Renal cortex interstitium (tissue), 15 donors: ENCODE data around the gene SIRPA. TPM values are rescaled to one million over a fixed set of nuclear protein-coding genes. Genes with fewer than 3 reads are reported as not detected.

ENCODE experiments used
- DNase-seq, 11 donors: peaks; one replicate each; pipeline ENCODE4 v3.0.0-alpha.2; 2013; ENCODE audit warnings: low read depth in 9 of 11, low spot score in 4 of 11; ENCODE audit errors: extremely low read depth in 1 of 11
- long read RNA-seq, 16 experiments: transcript quantifications; one replicate each; lab custom pipeline, GENCODE V29; 2026
- polyA plus RNA-seq, 3 donors: library from polyadenylated mRNA; unstranded; fragments of 120-200 nt; gene quantifications; one replicate each; pipeline ENCODE4 v1.2.1, GENCODE V29; 2013; ENCODE audit not compliant: insufficient read length in 3 of 3

Gene SIRPA
- 10 to 100 TPM; 24.4 to 28.1 (median 27.9) TPM for polyA plus RNA-seq
- long read RNA-seq, donor 1, full-length matches to known transcripts = 2 of 2 reads
- long read RNA-seq, donor 1, partial matches to known transcripts = 0 of 2 reads
- long read RNA-seq, donor 1, other reads (novel, unspliced or antisense) = 0 of 2 reads
- long read RNA-seq, donor 2, partial matches to known transcripts = 0 of 4 reads
- long read RNA-seq, donor 2, other reads (novel, unspliced or antisense) = 0 of 4 reads
- long read RNA-seq, donor 3, full-length matches to known transcripts = 4 of 4 reads
- long read RNA-seq, donor 3, partial matches to known transcripts = 0 of 4 reads
- long read RNA-seq, donor 3, other reads (novel, unspliced or antisense) = 0 of 4 reads
- long read RNA-seq, donor 4, full-length matches to known transcripts = 4 of 4 reads
- long read RNA-seq, donor 4, partial matches to known transcripts = 0 of 4 reads
- long read RNA-seq, donor 4, other reads (novel, unspliced or antisense) = 0 of 4 reads
- long read RNA-seq, donor 5, full-length matches to known transcripts = 6 of 6 reads
- long read RNA-seq, donor 5, partial matches to known transcripts = 0 of 6 reads
- long read RNA-seq, donor 5, other reads (novel, unspliced or antisense) = 0 of 6 reads
- long read RNA-seq, donor 6, full-length matches to known transcripts = 3 of 3 reads
- long read RNA-seq, donor 6, partial matches to known transcripts = 0 of 3 reads
- long read RNA-seq, donor 6, other reads (novel, unspliced or antisense) = 0 of 3 reads
- long read RNA-seq, donor 7, full-length matches to known transcripts = 3 of 3 reads
- long read RNA-seq, donor 7, partial matches to known transcripts = 0 of 3 reads
- long read RNA-seq, donor 7, other reads (novel, unspliced or antisense) = 0 of 3 reads
- long read RNA-seq, donor 8, full-length matches to known transcripts = 4 of 37 reads
- long read RNA-seq, donor 8, partial matches to known transcripts = 33 of 37 reads
- long read RNA-seq, donor 8, other reads (novel, unspliced or antisense) = 0 of 37 reads
- long read RNA-seq, donor 9, full-length matches to known transcripts = 7 of 25 reads
- long read RNA-seq, donor 9, partial matches to known transcripts = 18 of 25 reads
- long read RNA-seq, donor 9, other reads (novel, unspliced or antisense) = 0 of 25 reads
- long read RNA-seq, donor 10, full-length matches to known transcripts = 2 of 2 reads
- long read RNA-seq, donor 10, partial matches to known transcripts = 0 of 2 reads
- long read RNA-seq, donor 10, other reads (novel, unspliced or antisense) = 0 of 2 reads
- long read RNA-seq, donor 11, full-length matches to known transcripts = 4 of 4 reads
- long read RNA-seq, donor 11, partial matches to known transcripts = 0 of 4 reads
- long read RNA-seq, donor 11, other reads (novel, unspliced or antisense) = 0 of 4 reads
- long read RNA-seq, donor 12 = 0 reads
- long read RNA-seq, donor 13, full-length matches to known transcripts = 6 of 11 reads
- long read RNA-seq, donor 13, partial matches to known transcripts = 5 of 11 reads
- long read RNA-seq, donor 13, other reads (novel, unspliced or antisense) = 0 of 11 reads
- long read RNA-seq, donor 14, full-length matches to known transcripts = 1 of 1 reads
- long read RNA-seq, donor 14, partial matches to known transcripts = 0 of 1 reads
- long read RNA-seq, donor 14, other reads (novel, unspliced or antisense) = 0 of 1 reads
- long read RNA-seq, donor 15, partial matches to known transcripts = 6 of 8 reads
- long read RNA-seq, donor 15, other reads (novel, unspliced or antisense) = 0 of 8 reads
- long read RNA-seq, donor 16, full-length matches to known transcripts = 11 of 17 reads
- long read RNA-seq, donor 16, partial matches to known transcripts = 6 of 17 reads
- long read RNA-seq, donor 16, other reads (novel, unspliced or antisense) = 0 of 17 reads

- peak in 10 of 11 donors; percentile 26 to 75 (median 61) for DNase-seq
These were observed at the start of gene SIRPA for GRCh38 chr20:1894951-1895673. TSS of gene SIRPA (plus strand) at chr20:1895407. CDS start at chr20:1895448, 41 bp downstream.

GRCh38 chr20:1845701-1846100 is 49.5 kb upstream of the SIRPA start:
- no peak for DNase-seq

GRCh38 chr20:1846341-1846740 is 48.9 kb upstream of the SIRPA start:
- no peak for DNase-seq

DNA sequence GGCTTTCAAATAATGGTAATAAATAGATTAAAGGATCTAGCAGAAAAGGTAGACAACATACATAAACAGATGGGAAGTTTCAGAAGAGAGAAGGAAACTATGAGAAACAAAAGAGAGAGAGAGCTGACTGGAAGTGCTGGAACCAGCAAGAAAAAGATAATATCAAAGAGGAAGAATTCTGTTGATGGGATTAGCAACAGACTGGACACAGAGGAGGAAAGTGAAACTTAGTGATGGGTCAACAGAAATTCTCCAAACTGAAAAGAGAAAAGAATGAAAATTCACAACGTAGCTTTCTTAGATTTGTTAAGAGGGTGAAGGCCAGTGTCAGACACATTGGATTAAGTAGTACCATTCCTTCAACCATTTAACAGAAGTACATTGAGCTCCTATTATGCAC is 48.3 kb upstream of the SIRPA start:
- DNase-seq = no peak

GRCh38 chr20:1847780-1848179 is 47.4 kb upstream of the SIRPA start:
- DNase-seq = no peak

DNA sequence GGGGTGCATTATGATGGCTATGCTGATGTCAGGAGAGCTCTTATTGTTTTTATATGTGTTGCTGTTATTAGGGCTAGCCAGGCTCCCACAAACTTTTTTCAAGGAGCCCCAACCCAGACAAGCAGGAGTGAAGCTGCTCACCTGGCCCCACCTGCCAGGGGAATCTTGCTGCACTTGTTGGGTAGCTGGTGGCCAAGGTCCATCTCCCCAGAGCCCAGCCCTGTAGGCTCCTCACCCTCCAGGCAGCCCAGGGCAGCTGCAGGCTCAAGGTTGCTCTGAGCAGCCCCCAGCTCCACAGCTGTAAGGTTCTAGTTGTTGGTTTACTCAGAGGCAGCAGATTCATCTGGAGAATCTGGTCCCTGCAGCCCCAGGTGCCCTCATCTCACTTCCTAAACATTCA is 46.8 kb upstream of the SIRPA start:
- DNase-seq = no peak

DNA sequence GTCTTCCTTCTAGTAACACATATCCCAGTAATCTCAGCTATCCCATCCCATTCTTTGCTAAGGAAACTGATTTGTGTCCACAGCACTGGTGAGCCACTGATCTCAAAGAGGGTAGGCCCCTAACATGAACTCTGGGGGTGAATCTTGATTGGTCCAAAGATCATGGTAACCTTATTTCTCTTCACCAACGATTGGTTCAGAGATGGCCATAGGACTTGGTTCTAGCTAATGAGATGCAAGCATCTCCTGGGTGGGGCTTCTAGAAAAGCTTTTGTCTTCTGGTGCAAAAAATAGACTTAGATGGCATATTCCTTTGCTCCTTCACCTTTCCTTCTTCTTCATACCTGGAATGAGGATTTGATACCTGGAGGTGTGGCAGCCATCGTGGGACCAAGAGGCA is 43.8 kb upstream of the SIRPA start:
- DNase-seq = no peak

GRCh38 chr20:1853473-1853872 is 41.7 kb upstream of the SIRPA start:
- no peak for DNase-seq

GRCh38 chr20:1854246-1854645 is 41.0 kb upstream of the SIRPA start:
- DNase-seq = no peak

- DNase-seq = no peak
These were observed 40.1 kb upstream of the SIRPA start for GRCh38 chr20:1855109-1855508.

GRCh38 chr20:1855690-1856089 is 39.5 kb upstream of the SIRPA start:
- no peak for DNase-seq

GRCh38 chr20:1856424-1856823 is 38.8 kb upstream of the SIRPA start:
- DNase-seq = no peak

DNA sequence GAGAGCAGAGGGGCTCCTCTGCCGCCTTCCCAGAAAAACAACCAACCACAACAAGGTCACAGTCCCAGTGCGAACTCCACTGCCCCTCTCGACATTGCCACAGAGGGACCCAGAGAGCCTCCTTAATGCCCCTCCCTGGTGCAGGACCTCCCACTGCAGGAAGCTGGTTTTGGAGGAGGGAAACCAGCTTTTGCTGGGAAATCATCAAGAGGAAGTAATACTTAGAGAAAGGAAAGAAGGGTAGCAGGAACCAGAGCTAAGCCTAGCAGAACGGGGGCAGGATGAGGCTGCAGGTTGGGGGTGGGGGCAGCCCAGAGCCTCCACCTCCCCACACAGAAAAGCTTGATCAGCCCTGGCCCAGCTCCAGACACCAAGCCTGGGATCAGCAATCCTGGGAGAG is 37.7 kb upstream of the SIRPA start:
- DNase-seq = no peak

GRCh38 chr20:1858871-1859270 is 36.3 kb upstream of the SIRPA start:
- no peak for DNase-seq

GRCh38 chr20:1860446-1860845 is 34.8 kb upstream of the SIRPA start:
- DNase-seq = no peak

DNA sequence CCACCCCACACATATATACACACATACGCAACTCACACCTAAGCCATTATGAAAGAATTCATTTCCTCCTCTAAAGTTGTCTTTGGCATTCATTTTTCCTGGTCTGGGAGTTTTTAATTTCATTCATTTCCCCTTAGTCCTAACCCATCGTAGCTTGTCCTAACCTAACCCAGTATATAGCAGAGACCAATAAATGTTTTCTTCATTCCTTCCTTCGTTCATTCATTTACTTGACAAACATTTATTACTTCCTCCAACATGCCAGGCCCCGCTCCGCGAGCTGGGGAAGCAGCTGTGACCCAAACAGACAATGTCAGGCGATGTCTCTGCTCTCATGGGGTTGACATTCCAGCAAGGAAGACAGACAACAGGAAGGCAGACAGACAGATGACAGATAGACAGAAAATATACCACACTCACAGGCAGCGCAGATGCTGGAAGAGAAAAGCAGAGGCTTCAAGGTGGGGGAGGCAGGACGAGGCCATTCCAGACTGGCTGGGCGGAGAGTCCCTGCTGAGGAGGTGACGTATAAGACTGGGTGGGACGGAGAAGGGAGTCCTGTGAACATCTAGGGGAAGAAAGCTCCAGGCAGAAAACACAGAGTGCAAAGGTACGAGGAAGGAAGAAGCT is 33.7 kb upstream of the SIRPA start:
- DNase-seq = peak in 1 of 11 donors; percentile 13
